ENCODE measurements around the gene TMEM126B. TPM values are rescaled to one million over a fixed set of nuclear protein-coding genes. Genes with fewer than 3 reads are reported as not detected.
A peak's percentile ranks its signal among the peaks of the same experiment; 100 is the strongest.

TMEM126B gene
- total and polyA plus RNA-seq, 2 of the 13 experiments (the other 11 are each of a cell fraction or from before 2014, with no cell fraction given) = 33.6 to 54.8 TPM

- H3K9ac ChIP-seq (ENCODE audit: insufficient read depth, low read depth, low read length) = peak overlapping the region; percentile 51
- FAIRE-seq = no peak
- H3K27ac ChIP-seq (ENCODE audit: extremely low read length, insufficient read depth, low read length) = no peak overlapping the region
- peak overlapping the region; percentile 54 to 69 (median 64); a peak in 5 of 6 replicates for H3K4me3 ChIP-seq (replicated peaks in 1 of 3; ENCODE audit: insufficient read depth in 1 of 3, low read depth in 2 of 3, low read length in 3 of 3)
- ChIA-PET CTCF (ENCODE audit: low intra/inter-chr PET ratio, low total read pairs) (no interaction called here), POLR2A (no interaction called here)
- BruUV-seq (replicated peaks) = TSS peak; percentile 44
- H3K79me2 ChIP-seq (ENCODE audit: insufficient read depth, low read length) = no peaks in the 10 kb centered on the region
- peak; percentile 44 for ATAC-seq
- intact Hi-C loops (cut with micrococcal nuclease; ENCODE audit: unreplicated experiment) (no loop called here), in situ Hi-C loops (cut with HindIII; ENCODE audit: extremely low pct_ligation_motif_present, low pct_unique_long_range_greater_than_20kb) (no loop called here)
- no peaks in the 10 kb centered on the region for H3K36me3 ChIP-seq (replicated peaks in 1 of 2; ENCODE audit: control insufficient read depth in 1 of 2, insufficient read depth in 2 of 2, low read length in 2 of 2)
- H4K20me1 ChIP-seq (ENCODE audit: insufficient read depth, low read length) = no peaks in the 10 kb centered on the region
- H3K4me2 ChIP-seq (ENCODE audit: low read depth, low read length) = peak overlapping the region; percentile 73
- H3K27me3 ChIP-seq (ENCODE audit: control insufficient read depth in 1 of 2, insufficient read depth in 2 of 2, low read length in 2 of 2) = peaks cover 0 to 10% of the 10 kb centered on the region in 2 experiments; a peak in 1 of 5 replicates
- WGBS (ENCODE audit: low lambda C conversion rate) = 44% methylated on average over 40 of the region's 43 CpGs
- H2AFZ ChIP-seq (ENCODE audit: low read length) = no peak overlapping the region
- no peak for DNase-seq (ENCODE audit: low spot score)
- peaks cover 33% of the 10 kb centered on the region; the same call in 1 of the 2 replicates for H3K4me1 ChIP-seq (ENCODE audit: insufficient read depth, low read length)
- H3K9me3 ChIP-seq (ENCODE audit: low read length) = no peaks in the 10 kb centered on the region
- TF ChIP-seq HMGXB3 (CRISPR knock-in tag; IDR thresholded peaks at IDR 0.05; ENCODE audit: borderline replicate concordance) = no peak
- peak; percentile 37 for TF ChIP-seq RBM39 (IDR thresholded peaks at IDR 0.05; ENCODE audit: low read depth, low read length, poor library complexity, severe bottlenecking)
- peak; percentile 51; the same call in 1 of the 2 replicates for TF ChIP-seq ZFX (CRISPR knock-in tag; IDR thresholded peaks at IDR 0.05; ENCODE audit: low read depth)
- no peak for TF ChIP-seq ZBTB49 (CRISPR knock-in tag; IDR thresholded peaks at IDR 0.05; ENCODE audit: borderline replicate concordance)
- no peak for TF ChIP-seq KAT8 (CRISPR knock-in tag; IDR thresholded peaks at IDR 0.05)
- peak; percentile 32 for TF ChIP-seq ZNF781 (CRISPR knock-in tag; IDR thresholded peaks at IDR 0.05; ENCODE audit: borderline replicate concordance, not compliant biosample characterization)
- TF ChIP-seq ZNF549 (CRISPR knock-in tag; IDR thresholded peaks at IDR 0.05) = no peak
- no peak for TF ChIP-seq ZNF768 (CRISPR knock-in tag; IDR thresholded peaks at IDR 0.05)
- TF ChIP-seq ZNF280D (CRISPR knock-in tag; IDR thresholded peaks at IDR 0.05) = no peak
Measured at GRCh38 chr11:85682330-85683305, 54.2 kb downstream of the TMEM126B start.
